ENCODE data around the gene ARHGEF1.

GRCh38 chr19:41871573-41872383 is 11.2 kb upstream of the ARHGEF1 start:
- no peak for TF ChIP-seq CTCF (optimal IDR thresholded peaks at IDR 0.05 in 1 of 3, IDR thresholded peaks at IDR 0.05 in 1 of 3, conservative IDR thresholded peaks at IDR 0.05 in 1 of 3; ENCODE audit: extremely low read depth in 1 of 3, insufficient read depth in 2 of 3, low read length in 3 of 3)
- no peak for TF ChIP-seq EZH2 (IDR thresholded peaks at IDR 0.05; ENCODE audit: low read length)
